GM19240 (cell line): ENCODE measurements around the gene UBQLN1.
"Not testable (repeated sequence)": the region's sequence is repeated elsewhere in the genome, so short reads cannot be mapped to it uniquely, and the experiment has no call there.

Experiments used
- DNase-seq: peaks from one replicate; pipeline ENCODE4 v3.0.0; 2011; ENCODE audit warnings: low spot score; ENCODE audit not compliant: insufficient read length

Gene UBQLN1

GRCh38 chr9:83633676-83634075 lies 74.1 kb downstream of the UBQLN1 start:
- no peak for DNase-seq

GRCh38 chr9:83633255-83633654 lies 74.5 kb downstream of the UBQLN1 start:
- no peak for DNase-seq

- no peak for DNase-seq
Measured at GRCh38 chr9:83630938-83631457, 76.8 kb downstream of the UBQLN1 start.

- no peak for DNase-seq
Measured at GRCh38 chr9:83629433-83630104, 78.2 kb downstream of the UBQLN1 start.

DNA sequence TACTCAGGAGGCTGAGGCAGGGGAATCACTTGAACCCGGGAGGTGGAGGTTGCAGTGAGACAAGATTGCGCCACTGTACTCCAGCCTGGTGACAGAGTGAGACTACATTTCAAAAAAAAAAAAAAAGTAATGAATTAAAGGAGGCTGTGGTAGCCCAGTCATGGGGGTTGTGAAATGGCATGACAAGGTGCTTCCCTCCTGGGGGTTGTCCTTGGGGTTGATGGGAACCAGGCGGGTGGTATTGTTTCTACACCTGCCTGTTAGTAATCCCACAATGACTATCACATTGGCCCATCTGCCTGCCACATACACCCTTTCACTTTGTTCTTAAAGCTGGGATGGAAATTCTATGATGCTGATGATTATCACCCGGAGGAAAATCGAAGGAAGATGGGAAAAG lies 79.2 kb downstream of the UBQLN1 start:
- DNase-seq: no peak

DNA sequence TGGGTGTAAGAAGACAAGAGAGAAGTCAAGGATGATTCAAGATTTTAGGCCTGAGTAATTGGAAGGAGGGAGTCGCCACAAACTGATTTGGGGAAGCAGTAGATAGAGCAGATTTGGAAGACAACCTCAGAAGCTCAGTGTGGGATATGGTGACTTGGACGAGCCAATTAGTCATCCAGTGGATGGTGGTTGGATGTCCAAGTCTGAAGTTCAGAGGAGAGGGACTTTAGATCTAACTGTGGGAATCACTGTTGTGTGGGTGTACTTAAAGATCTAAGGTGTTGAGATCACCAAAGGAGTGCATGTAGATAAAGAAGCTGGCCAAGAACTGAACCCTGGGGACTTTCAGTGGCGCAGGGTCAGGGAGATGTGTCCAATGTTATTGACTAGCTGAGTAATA lies 82.6 kb downstream of the UBQLN1 start:
- no peak for DNase-seq

- DNase-seq: no peak
Measured at GRCh38 chr9:83623679-83624076, 84.1 kb downstream of the UBQLN1 start.

GRCh38 chr9:83622939-83623678 lies 84.6 kb downstream of the UBQLN1 start, which contains the start of gene IDNK:
TSS of gene IDNK (plus strand) at chr9:83623143. CDS start at chr9:83623172, 29 bp downstream.
- DNase-seq: peak; percentile 38

- no peak for DNase-seq
Measured at GRCh38 chr9:83622433-83622938, 85.3 kb downstream of the UBQLN1 start.

GRCh38 chr9:83620841-83621636 lies 86.7 kb downstream of the UBQLN1 start:
- no peak for DNase-seq

GRCh38 chr9:83617299-83617698 lies 90.5 kb downstream of the UBQLN1 start:
- no peak for DNase-seq

- not testable (repeated sequence) for DNase-seq
Measured at GRCh38 chr9:83613298-83613697, 94.5 kb downstream of the UBQLN1 start.
